ENCODE data around the gene RBM33. TPM values are rescaled to one million over a fixed set of nuclear protein-coding genes. Genes with fewer than 3 reads are reported as not detected.

The RBM33 gene
- total and polyA plus RNA-seq, 2 of the 13 experiments (the other 11 are each of a cell fraction or from before 2014, with no cell fraction given) = 12.4 to 28.9 TPM

GRCh38 chr7:155809947-155810769, 165.7 kb downstream of the RBM33 start (continued):
- TF ChIP-seq, protein P1, sequence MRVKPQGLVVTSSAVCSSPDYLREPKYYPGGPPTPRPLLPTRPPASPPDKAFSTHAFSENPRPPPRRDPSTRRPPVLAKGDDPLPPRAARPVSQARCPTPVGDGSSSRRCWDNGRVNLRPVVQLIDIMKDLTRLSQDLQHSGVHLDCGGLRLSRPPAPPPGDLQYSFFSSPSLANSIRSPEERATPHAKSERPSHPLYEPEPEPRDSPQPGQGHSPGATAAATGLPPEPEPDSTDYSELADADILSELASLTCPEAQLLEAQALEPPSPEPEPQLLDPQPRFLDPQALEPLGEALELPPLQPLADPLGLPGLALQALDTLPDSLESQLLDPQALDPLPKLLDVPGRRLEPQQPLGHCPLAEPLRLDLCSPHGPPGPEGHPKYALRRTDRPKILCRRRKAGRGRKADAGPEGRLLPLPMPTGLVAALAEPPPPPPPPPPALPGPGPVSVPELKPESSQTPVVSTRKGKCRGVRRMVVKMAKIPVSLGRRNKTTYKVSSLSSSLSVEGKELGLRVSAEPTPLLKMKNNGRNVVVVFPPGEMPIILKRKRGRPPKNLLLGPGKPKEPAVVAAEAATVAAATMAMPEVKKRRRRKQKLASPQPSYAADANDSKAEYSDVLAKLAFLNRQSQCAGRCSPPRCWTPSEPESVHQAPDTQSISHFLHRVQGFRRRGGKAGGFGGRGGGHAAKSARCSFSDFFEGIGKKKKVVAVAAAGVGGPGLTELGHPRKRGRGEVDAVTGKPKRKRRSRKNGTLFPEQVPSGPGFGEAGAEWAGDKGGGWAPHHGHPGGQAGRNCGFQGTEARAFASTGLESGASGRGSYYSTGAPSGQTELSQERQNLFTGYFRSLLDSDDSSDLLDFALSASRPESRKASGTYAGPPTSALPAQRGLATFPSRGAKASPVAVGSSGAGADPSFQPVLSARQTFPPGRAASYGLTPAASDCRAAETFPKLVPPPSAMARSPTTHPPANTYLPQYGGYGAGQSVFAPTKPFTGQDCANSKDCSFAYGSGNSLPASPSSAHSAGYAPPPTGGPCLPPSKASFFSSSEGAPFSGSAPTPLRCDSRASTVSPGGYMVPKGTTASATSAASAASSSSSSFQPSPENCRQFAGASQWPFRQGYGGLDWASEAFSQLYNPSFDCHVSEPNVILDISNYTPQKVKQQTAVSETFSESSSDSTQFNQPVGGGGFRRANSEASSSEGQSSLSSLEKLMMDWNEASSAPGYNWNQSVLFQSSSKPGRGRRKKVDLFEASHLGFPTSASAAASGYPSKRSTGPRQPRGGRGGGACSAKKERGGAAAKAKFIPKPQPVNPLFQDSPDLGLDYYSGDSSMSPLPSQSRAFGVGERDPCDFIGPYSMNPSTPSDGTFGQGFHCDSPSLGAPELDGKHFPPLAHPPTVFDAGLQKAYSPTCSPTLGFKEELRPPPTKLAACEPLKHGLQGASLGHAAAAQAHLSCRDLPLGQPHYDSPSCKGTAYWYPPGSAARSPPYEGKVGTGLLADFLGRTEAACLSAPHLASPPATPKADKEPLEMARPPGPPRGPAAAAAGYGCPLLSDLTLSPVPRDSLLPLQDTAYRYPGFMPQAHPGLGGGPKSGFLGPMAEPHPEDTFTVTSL (CRISPR knock-in tag; IDR thresholded peaks at IDR 0.05; ENCODE audit: borderline replicate concordance) = no peak
- no peak for TF ChIP-seq ZFP82 (CRISPR knock-in tag; IDR thresholded peaks at IDR 0.05; ENCODE audit: borderline replicate concordance)
- no peak for TF ChIP-seq GTF2F1 (IDR thresholded peaks at IDR 0.05; ENCODE audit: low read length)
- 0 out of 2 replicates have a peak, but pooled peaks have one; percentile 38 for TF ChIP-seq ZNF354B (CRISPR knock-in tag; IDR thresholded peaks at IDR 0.05)
- TF ChIP-seq, protein P2, sequence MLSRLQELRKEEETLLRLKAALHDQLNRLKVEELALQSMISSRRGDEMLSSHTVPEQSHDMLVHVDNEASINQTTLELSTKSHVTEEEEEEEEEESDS (CRISPR knock-in tag; IDR thresholded peaks at IDR 0.05; ENCODE audit: borderline replicate concordance) = no peak
- no peak for TF ChIP-seq JUND (CRISPR knock-in tag; IDR thresholded peaks at IDR 0.05)
- no peak for TF ChIP-seq ZNF550 (CRISPR knock-in tag; IDR thresholded peaks at IDR 0.05; ENCODE audit: borderline replicate concordance)
- 0 out of 2 replicates have a peak, but pooled peaks have one; percentile 32 for TF ChIP-seq ZNF670 (CRISPR knock-in tag; IDR thresholded peaks at IDR 0.05; ENCODE audit: borderline replicate concordance)
- TF ChIP-seq, protein P3, sequence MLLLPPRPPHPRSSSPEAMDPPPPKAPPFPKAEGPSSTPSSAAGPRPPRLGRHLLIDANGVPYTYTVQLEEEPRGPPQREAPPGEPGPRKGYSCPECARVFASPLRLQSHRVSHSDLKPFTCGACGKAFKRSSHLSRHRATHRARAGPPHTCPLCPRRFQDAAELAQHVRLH (CRISPR knock-in tag; IDR thresholded peaks at IDR 0.05; ENCODE audit: borderline replicate concordance, low read depth) = no peak
- TF ChIP-seq ZNF607 (CRISPR knock-in tag; IDR thresholded peaks at IDR 0.05; ENCODE audit: borderline replicate concordance) = no peak
- 0 out of 2 replicates have a peak, but pooled peaks have one; percentile 45 for TF ChIP-seq NKX3-1 (CRISPR knock-in tag; IDR thresholded peaks at IDR 0.05)
- 0 out of 2 replicates have a peak, but pooled peaks have one; percentile 34 for TF ChIP-seq YEATS4 (CRISPR knock-in tag; IDR thresholded peaks at IDR 0.05; ENCODE audit: borderline replicate concordance)
- TF ChIP-seq, protein P4, sequence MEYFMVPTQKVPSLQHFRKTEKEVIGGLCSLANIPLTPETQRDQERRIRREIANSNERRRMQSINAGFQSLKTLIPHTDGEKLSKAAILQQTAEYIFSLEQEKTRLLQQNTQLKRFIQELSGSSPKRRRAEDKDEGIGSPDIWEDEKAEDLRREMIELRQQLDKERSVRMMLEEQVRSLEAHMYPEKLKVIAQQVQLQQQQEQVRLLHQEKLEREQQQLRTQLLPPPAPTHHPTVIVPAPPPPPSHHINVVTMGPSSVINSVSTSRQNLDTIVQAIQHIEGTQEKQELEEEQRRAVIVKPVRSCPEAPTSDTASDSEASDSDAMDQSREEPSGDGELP (IDR thresholded peaks at IDR 0.05; ENCODE audit: borderline replicate concordance, low read depth) = no peak
- TF ChIP-seq TRAFD1 (CRISPR knock-in tag; IDR thresholded peaks at IDR 0.05; ENCODE audit: borderline replicate concordance) = no peak
- no peak for TF ChIP-seq GATA4 (IDR thresholded peaks at IDR 0.05; ENCODE audit: borderline replicate concordance, low read depth)
- no peak for TF ChIP-seq ZNF619 (CRISPR knock-in tag; IDR thresholded peaks at IDR 0.05)
- peak; percentile 49 for TF ChIP-seq EZH2 (conservative IDR thresholded peaks at IDR 0.05; ENCODE audit: low read depth, low read length)
- TF ChIP-seq, protein P5, sequence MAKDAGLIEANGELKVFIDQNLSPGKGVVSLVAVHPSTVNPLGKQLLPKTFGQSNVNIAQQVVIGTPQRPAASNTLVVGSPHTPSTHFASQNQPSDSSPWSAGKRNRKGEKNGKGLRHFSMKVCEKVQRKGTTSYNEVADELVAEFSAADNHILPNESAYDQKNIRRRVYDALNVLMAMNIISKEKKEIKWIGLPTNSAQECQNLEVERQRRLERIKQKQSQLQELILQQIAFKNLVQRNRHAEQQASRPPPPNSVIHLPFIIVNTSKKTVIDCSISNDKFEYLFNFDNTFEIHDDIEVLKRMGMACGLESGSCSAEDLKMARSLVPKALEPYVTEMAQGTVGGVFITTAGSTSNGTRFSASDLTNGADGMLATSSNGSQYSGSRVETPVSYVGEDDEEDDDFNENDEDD (CRISPR knock-in tag; IDR thresholded peaks at IDR 0.05; ENCODE audit: borderline replicate concordance) = no peak
- TF ChIP-seq ZBTB38 (CRISPR knock-in tag; IDR thresholded peaks at IDR 0.05) = peak; percentile 16; the same call in 1 of the 2 replicates
